HCT116 (cell line): Measurements from ENCODE around the gene AFF1.

ENCODE experiments used
- EZH2 ChIP-seq: fragments of 200-600 bp; sonication (generic); IDR thresholded peaks from 2 replicates; pipeline ENCODE4 v1.6.1; 2017; ENCODE audit warnings: antibody characterized with exemption, mixed run types
- FOSL1 ChIP-seq: IDR thresholded peaks from 2 replicates; pipeline ENCODE4 v1.6.1; 2012; ENCODE audit warnings: low read depth
- JUND ChIP-seq: IDR thresholded peaks from 2 replicates; pipeline ENCODE4 v1.6.1; 2012
- POLR2A ChIP-seq: IDR thresholded peaks from 2 replicates; pipeline ENCODE4 v1.7.0; 2011; ENCODE audit warnings: borderline replicate concordance; ENCODE audit not compliant: insufficient read depth, insufficient read length; ENCODE audit errors: extremely low read depth
- POLR2AphosphoS5 ChIP-seq: IDR thresholded peaks from 2 replicates; pipeline ENCODE4 v1.6.1; 2011; ENCODE audit warnings: mild to moderate bottlenecking, low read depth, low read length, moderate library complexity
- RAD21 ChIP-seq: IDR thresholded peaks from 2 replicates; pipeline ENCODE4 v1.6.1; 2012; ENCODE audit warnings: low read depth, mild to moderate bottlenecking
- SIN3A ChIP-seq: IDR thresholded peaks from 2 replicates; pipeline ENCODE4 v1.6.1; 2012; ENCODE audit warnings: low read depth
- YY1 ChIP-seq: IDR thresholded peaks from 2 replicates; pipeline ENCODE4 v1.6.1; 2011; ENCODE audit warnings: low read length, low read depth, moderate library complexity, mild to moderate bottlenecking; ENCODE audit not compliant: insufficient replicate concordance; ENCODE audit errors: extremely low read depth
- ZFX ChIP-seq: fragments of 450-650 bp; IDR thresholded peaks from 2 replicates; pipeline ENCODE4 v1.6.1; 2017
- TF ChIP-seq, protein P1 (sequence below), 3 experiments: fragments of 200-600 bp in 1 of 3; sonication (generic) in 1 of 3; IDR thresholded peaks in 2 of 3; conservative IDR thresholded peaks in 1 of 3; 2 replicates each; pipeline ENCODE4 v1.5.1; 2012 to 2017; ENCODE audit warnings: low read depth in 2 of 3, low read length in 2 of 3, antibody characterized with exemption in 1 of 3, borderline replicate concordance in 1 of 3, control low read depth in 1 of 3, mild to moderate bottlenecking in 1 of 3, mixed read lengths in 1 of 3, mixed run types in 1 of 3, moderate library complexity in 1 of 3; ENCODE audit not compliant: insufficient read depth in 1 of 3
- TF ChIP-seq, protein P2 (sequence below): IDR thresholded peaks from 2 replicates; pipeline ENCODE4 v1.6.1; 2012; ENCODE audit warnings: low read depth
- TF ChIP-seq, protein P3 (sequence below): IDR thresholded peaks from 2 replicates; pipeline ENCODE4 v1.6.1; 2012

DNA sequence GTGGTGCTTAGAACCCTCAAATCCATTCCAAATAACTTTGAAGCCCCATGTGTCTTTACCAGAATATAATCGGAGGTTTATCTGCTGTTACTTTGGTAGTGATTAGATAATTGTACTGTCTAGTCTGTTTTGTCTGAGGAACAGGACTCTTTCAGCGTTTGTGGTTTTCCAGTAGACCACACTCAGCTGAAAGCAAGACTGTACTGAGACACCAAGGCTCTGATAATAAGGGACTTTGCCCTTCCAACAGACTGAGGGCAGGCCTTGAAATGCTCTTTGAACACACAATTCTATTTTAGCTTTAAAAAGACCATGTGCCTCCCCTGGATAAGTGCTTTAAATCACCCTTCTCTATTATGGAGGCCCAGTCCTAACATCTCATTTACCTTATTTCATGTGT is 209.5 kb downstream of the AFF1 start:
- TF ChIP-seq EZH2 (no peak), POLR2AphosphoS5 (no peak), ZFX (no peak), POLR2A (no peak), YY1 (no peak), SIN3A (no peak), FOSL1 (no peak), RAD21 (no peak), JUND (no peak)
- TF ChIP-seq, protein P1, sequence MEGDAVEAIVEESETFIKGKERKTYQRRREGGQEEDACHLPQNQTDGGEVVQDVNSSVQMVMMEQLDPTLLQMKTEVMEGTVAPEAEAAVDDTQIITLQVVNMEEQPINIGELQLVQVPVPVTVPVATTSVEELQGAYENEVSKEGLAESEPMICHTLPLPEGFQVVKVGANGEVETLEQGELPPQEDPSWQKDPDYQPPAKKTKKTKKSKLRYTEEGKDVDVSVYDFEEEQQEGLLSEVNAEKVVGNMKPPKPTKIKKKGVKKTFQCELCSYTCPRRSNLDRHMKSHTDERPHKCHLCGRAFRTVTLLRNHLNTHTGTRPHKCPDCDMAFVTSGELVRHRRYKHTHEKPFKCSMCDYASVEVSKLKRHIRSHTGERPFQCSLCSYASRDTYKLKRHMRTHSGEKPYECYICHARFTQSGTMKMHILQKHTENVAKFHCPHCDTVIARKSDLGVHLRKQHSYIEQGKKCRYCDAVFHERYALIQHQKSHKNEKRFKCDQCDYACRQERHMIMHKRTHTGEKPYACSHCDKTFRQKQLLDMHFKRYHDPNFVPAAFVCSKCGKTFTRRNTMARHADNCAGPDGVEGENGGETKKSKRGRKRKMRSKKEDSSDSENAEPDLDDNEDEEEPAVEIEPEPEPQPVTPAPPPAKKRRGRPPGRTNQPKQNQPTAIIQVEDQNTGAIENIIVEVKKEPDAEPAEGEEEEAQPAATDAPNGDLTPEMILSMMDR (IDR thresholded peaks at IDR 0.05 in 2 of 3, conservative IDR thresholded peaks at IDR 0.05 in 1 of 3; ENCODE audit: borderline replicate concordance in 1 of 3, insufficient read depth in 1 of 3, low read depth in 2 of 3, low read length in 2 of 3): no peak
- TF ChIP-seq, protein P2, sequence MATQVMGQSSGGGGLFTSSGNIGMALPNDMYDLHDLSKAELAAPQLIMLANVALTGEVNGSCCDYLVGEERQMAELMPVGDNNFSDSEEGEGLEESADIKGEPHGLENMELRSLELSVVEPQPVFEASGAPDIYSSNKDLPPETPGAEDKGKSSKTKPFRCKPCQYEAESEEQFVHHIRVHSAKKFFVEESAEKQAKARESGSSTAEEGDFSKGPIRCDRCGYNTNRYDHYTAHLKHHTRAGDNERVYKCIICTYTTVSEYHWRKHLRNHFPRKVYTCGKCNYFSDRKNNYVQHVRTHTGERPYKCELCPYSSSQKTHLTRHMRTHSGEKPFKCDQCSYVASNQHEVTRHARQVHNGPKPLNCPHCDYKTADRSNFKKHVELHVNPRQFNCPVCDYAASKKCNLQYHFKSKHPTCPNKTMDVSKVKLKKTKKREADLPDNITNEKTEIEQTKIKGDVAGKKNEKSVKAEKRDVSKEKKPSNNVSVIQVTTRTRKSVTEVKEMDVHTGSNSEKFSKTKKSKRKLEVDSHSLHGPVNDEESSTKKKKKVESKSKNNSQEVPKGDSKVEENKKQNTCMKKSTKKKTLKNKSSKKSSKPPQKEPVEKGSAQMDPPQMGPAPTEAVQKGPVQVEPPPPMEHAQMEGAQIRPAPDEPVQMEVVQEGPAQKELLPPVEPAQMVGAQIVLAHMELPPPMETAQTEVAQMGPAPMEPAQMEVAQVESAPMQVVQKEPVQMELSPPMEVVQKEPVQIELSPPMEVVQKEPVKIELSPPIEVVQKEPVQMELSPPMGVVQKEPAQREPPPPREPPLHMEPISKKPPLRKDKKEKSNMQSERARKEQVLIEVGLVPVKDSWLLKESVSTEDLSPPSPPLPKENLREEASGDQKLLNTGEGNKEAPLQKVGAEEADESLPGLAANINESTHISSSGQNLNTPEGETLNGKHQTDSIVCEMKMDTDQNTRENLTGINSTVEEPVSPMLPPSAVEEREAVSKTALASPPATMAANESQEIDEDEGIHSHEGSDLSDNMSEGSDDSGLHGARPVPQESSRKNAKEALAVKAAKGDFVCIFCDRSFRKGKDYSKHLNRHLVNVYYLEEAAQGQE: no peak
- TF ChIP-seq, protein P3, sequence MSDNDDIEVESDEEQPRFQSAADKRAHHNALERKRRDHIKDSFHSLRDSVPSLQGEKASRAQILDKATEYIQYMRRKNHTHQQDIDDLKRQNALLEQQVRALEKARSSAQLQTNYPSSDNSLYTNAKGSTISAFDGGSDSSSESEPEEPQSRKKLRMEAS: no peak
